HG02623 (cell line): ENCODE measurements around the gene GADL1.

ENCODE experiments used
- ATAC-seq: cut with Tn5 transposase; IDR thresholded peaks from one replicate; pipeline ENCODE4 v1.9.1; 2021; ENCODE audit warnings: moderate library complexity; ENCODE audit not compliant: unreplicated experiment

GADL1 gene

DNA sequence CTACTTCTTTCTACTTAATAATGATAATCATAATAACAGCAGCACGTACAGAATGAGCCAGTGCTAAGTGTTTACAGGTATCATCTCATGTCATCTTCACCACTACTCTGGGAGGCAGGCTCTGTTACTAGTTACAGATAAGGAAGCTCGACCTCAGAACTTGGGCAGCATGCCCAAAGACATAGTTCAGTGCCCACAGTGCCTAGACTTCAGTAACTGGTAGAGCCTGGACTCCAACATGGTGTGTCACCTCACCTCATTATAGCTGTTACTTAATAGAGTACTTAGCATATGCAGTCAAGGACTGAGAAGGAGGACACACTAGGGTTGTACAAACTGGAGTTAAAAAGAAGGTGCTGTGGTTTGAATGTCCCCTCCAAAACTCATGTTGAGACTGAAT, 7.6 kb downstream of the GADL1 start:
- no peak for ATAC-seq

DNA sequence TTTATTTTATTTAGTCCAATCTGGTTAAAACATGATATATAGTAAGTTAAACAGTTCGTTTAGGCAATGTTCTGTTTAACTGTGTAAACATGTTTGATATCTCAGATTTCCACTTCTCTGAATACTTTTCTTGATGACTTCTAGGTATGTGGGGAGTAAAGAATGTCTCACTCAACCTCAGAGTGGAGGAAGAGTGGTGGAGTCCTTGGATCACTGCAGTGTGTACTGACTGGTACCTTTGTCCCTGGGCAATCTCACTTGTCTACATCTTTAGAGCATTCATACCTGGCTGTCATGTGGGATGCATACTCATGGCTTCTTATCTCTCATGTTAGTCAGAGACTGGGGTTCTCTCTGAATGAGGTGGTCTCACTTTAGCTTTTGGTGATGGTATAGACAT, 15.6 kb downstream of the GADL1 start:
- ATAC-seq = no peak

DNA sequence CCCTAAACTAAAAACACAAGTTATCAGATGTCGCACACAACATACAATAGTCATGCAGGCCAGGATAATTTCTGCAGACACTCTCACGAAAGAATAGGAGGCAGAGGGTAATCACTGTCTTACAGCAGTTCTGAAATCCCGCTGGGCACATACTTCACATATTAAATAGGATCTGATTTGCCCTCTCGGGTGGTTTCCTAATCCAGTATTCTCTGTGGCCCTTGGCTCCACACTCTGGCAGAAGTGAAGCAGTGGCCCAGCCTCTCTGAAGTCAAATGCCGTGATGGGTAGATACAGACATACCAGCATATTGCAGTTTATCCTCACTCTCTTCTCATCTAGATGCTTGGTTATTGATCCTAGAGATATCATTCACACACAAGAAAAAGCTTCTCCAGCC, 19.0 kb downstream of the GADL1 start:
- ATAC-seq = no peak

DNA sequence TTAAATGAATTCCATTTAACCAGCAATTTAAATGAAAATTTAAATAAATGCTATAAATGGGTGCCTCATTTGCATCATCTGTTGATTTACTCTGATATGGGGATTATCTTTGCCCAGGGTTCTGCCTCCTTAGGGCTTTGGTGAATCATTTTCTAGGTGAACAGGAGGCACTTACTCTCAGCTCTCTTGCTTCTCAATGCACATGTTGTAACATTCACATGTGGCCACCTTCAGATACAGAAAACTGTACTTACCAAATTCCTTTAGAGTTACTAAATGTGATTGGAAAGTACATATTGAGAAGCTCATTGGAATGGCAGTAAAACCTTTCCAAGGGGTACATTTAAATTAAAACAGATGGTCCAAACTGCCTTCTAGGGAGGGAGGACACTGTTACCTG, 20.8 kb downstream of the GADL1 start:
- ATAC-seq = no peak

DNA sequence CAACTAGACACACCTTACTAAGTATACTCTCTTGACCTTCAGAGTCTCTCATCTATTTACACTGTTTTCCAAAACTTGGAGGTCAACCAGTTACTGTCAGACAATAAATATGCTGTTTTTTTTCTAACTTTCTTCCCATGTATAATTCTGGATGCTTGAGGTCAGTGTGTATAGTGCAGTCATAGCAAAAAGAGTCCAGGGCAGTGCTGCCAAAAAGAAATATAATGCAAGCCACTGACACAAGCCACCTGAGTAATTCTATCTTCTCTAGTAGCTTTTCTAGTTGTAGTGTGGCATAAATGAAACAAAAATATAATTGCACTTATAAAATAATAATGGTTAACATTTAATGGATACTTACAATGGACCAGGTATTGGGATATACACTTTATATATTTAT, 21.6 kb downstream of the GADL1 start:
- ATAC-seq = no peak

DNA sequence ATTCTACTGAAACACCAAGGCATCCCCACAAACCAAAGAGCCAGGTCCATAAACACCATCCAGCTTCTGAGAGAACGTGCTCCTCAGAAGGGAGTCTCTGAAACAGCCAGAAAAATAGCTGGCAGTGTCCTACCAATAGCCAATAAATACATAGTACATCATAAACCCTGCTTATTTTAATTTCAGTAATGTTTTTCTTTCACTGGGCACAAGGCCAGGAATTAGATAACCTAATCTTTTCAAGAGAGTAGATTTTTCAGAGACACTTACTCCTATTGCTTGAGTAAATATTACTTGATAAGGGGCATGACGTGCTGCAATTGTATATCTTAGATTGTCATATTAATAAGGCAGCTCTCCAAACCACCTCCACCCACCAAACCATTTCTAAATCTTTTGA, 22.7 kb downstream of the GADL1 start:
- ATAC-seq = no peak

DNA sequence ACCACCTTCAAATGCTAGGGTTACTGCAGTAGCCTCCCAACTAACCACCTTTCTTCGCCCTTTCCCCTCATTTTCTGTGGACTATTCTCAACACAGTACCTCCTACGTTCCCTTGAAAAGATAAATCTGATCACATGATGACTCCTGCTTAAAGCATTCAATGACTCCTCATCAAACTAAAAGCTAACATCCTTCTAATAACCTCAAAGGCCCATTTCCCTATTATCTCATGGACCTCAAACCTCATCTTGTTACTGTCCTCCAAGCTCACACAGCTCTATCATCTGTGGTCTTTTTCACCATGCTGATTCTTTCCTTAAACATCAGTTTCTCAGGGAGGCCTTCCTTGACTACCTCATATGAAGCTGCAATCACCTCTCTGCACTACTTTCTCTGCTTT, 29.6 kb downstream of the GADL1 start:
- no peak for ATAC-seq

DNA sequence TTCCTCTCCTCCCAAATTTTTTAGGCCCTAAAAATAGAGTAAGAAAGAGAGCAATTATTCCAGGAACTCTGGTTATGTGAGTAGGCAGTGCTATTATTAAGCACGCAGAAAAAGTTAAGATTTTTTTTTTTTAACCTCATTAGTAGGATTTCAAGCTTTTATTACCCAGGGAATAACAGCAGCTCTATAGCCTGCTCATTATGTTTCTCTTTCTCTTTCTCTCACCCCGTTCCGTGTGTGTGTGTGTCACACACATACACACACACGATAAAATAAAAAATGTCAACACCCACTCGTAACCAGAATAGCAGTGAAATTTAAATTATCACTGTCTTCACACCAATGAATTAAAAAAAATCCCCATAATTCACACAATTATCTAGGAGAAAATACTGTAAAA, 30.3 kb downstream of the GADL1 start:
- ATAC-seq = no peak

DNA sequence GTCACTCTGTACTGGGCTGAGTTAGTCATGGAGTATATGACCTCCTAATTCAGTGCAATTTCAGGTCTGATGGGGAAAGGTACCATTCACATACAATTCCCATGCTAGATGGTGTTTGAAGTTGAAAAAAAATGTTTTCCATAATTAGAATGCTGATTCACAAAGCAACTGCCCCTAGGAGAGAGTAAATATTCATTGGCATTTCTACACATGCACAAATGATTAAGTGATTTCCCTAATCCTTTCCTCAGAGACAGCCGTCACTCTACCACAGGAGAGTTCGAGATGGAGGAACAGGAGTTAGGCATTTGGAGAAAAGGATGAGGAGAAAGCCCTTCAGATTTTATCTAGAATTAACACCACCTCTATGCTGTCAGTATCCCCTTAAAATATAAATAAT, 32.5 kb downstream of the GADL1 start:
- ATAC-seq = no peak

DNA sequence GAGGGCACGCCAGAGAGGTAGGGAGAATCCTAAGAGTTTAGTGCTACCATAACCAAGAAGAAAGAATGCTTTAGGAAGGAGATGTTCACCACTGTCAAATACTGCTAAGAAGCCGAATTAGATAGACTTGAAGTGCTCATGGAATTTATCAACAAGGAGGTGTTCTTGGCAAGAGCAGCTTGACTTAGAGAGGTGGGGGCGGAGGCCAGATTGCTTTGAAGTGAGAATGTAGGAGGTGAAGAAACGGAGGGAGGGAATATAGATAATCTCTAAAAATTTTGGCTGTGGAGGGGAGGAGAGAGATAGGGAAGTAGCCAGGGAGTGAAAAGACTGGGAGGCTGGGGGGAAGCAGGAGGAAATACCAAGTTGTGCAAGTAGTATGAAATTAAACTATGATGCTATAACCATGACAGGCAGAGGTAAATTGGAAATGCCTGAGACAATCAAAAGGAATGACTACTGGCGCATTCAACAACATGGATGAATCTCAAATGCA, 35.5 kb downstream of the GADL1 start:
- no peak for ATAC-seq

DNA sequence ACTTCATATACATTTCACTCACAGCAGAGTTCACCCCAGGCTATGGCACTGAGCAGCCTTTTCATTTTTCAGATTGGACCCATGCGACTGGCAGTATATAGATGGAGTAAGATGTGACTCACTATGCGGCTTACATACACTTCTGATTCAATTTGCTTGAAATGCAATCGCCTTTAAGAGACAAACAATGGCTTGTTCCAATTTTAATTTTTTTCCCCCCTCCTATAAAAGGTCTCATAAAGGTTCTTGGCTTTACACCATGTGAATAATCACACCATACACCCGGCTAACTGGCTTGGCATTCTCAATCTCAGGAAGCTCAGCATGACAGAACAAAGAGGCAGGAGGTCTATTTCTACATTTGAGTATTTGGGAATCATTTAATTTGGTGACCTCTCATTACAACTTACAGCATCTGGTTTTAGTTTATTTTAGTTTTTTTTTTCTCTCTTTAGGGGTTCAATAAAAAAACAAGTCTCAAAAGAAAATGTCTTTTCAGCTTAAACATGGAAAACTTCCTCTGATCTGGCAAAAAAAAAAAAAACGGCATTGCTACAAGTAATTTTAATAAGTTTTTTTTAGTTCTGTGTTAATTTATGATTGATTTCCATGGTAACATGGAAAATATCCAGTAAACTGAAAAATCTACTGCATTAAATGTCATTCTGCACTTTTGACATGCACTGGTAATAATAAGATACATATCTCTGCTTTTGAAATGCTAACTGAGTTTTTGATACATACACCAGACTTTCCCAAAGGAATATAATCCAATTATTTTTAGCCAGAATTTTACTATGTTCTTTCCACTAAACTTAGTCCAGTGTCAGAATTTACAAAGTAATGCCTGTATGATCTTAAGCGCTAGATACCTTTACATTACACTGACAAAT, 38.8 kb downstream of the GADL1 start:
- no peak for ATAC-seq

DNA sequence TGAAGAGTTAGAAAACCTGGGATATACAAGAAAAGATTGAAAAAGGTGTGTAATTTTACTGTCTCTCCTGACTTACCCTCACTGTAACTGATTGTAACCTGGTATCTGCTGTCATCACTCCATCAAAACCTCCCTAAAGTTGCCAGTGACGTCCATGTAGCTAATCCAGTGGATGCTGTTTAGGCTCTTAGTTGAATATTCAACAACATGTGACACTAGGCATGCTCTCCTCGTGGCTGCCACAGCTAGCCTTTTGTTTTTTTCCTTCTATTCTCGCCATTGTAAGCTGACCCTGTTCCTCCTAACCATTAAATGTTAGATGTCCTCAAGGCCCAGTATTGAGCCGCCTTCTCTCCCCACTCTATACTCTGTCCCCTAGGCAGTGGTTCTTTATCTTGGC, 41.6 kb downstream of the GADL1 start:
- no peak for ATAC-seq

DNA sequence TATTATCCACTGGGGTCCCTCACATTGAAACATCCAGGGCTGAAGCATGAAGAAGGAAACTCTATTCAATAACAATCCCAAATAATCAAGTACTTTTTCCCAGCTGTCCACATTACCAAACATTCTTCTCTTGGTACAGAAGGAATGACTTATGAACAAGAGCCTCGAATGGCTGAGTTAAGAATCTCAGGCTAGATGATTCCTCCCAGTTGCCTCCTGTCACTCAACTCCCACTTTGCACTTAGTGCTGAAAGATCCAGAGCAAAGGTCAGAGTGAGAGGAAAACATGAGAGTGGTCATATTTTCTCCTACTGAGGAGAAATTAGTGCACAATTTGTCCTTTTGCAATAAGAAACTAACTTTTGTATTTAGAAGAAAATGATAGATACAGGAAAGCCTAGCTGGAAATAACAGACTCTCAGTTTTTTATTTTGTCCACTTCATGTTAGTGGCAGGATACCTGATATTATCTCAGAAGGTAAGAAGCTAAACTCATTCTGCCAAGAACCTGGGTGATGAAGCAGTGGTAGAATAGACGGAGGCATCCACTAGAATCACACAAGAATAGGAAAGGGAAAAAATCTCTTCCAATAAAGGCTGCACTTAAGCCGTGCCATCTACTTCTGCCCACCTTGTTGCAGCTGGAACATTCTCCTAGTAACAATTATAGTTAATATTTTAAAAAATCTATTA, 46.2 kb downstream of the GADL1 start:
- ATAC-seq = no peak

DNA sequence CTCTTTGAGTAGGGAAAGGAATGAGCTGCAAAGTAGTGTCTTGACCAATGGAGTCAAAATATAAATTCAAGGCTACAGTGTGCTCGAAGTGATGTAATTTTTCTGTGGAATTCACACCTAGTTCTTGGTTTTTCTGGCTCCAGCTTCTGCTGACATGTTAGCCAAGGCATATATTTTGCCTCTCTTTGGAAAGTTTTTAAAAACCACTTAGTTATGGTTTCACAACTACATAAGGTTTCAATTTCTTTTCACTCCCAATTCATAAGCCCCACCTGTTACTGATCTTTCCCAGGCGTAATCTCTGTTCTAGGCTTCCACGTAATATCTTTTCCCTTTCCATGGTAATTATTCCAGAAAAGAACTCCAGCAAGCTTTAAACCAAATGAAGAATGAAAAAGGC, 46.9 kb downstream of the GADL1 start:
- ATAC-seq = no peak

DNA sequence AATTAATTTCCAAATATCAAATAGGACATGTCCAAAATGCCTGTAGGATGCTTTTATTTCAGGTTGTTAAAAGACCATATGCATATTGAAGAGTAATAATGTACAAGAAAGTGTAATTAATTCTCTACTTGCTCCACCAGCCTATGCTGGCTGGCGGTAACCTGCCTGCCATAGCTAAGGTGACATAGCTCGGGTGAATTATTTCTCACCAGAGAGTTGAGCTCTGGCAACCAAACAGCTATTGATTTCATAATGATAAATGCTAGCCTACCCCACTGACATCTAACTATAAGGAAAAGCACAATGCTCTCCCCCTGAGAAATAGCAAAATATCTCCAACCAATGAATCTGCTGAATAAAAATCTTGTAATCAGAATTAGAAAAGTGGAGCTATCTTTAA, 48.9 kb downstream of the GADL1 start:
- no peak for ATAC-seq

DNA sequence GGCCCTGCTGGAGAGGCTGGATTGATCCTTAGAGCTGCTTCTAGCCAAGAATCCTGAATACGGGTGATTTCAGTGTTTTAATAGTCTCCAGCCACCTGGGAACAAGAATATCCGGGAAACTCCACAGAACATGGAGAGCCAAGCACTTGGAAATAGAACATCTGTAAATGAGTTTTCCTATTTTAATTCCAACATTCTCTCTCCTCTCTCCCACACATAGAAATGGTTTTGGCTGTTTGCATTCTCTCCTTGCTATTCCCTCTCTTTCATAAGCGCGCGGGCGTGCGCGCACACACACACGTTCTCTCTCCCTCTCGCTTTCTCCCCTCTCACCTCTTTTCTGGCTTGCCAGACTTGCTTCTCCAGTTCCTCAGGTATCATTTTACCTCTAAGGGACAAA, 50.6 kb downstream of the GADL1 start:
- no peak for ATAC-seq

DNA sequence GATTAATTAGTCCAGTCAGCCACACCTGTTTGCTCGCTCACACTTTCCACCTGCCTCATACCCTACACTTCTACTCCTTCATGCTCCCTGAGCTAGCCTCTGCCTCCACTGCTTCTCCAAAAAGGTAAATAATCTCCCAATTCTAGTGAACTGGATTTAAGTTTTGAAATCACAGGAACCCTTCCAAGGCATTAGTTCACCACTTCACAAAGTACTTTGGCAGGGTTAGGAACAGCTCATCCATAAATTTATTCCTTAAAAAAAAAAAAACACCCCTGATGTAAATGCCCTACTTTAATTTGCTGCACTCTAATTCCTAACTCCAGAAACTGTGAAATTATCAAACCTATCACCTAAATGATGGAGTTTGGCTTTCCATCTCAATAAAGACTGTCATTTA, 58.3 kb downstream of the GADL1 start:
- no peak for ATAC-seq

DNA sequence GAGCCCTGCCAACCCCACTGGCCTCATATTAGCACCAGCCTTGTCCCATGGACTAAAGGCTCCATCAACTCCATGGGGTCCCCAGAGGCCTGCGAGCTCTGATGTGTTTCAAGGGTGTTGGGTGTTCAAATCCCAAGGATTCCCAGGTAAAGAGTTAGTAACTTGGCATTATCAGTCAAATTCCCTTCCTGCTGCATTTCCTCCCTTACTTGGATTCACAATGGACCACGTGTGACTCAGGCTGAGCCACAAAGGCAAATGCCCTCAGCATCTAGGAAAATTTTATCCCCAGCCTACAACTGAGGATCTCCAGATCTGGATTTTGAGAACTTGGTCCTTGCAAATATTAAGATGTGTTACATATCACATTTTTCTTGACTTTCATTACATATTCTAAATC, 58.8 kb downstream of the GADL1 start:
- ATAC-seq = no peak

DNA sequence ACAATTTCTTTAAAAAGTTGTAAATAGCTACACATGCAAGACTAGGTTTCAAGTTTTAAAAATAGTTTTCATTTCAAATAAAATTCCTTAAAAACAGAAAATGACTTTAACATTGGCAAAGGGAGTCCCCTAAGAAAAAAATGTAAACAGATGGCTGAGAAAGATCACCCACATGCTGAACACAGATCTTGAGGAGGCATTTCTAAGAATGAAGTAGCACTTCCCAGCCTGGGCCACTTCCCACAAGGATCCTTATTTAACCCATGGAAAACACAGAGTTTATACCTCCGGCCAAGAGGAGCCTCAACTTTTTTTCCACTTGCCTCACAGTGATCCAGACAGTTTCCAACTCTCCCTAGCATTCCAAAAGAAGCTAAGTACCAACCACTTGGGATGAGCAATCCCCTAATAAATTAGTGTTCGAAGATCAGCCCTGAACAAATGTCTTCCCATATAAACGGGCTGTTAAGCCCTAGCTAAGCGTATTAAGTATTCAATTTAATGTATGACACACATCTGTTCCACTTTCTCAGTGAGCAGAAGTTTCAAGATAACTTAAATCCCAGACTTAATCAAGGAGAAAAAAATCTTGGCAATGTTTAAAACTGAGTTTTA, 61.4 kb downstream of the GADL1 start:
- no peak for ATAC-seq

DNA sequence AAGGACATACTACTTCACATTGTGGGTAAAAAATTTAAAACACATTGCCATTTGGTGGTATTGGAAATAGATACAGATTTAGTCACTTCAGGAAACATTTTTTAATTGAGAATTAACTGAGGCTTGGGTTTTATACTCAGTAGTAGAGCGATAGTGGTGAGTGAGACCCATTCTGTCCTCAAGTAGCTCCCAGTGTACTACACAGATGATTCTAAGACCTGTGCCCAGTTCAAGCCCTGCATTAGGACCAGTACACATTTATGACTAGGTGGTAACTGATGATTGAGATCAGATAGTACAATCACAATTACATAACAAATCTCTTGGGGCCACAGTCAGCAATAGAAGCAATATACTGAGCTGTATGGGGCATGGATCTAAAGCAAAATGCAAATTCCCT, 67.4 kb downstream of the GADL1 start:
- ATAC-seq = no peak

DNA sequence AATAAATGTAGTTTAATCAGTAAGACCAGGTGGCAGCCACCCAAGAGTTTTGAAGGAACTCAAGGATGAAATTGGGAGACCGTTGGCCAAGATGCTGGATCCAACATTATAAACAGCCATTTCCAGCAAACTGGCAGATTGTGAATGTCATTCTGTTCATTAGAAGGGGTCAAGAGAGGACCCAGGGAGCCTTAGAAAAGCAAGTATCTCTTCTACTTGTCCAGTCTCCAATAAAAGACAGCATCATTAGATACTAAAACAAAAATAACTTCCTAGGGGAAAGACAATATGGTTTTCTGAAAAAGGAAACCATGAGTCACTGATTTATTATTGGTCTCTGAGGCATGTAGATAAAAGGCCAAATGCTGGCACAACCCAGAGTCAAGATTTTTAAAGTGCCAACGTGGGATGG, 67.9 kb downstream of the GADL1 start:
- ATAC-seq = no peak
